Epithelial cell of esophagus (primary cell): Measurements from ENCODE around the gene MTMR12.
"Not testable (repeated sequence)": the region's sequence is repeated elsewhere in the genome, so short reads cannot be mapped to it uniquely, and the experiment has no call there.

ENCODE experiments used
- DNase-seq: peaks from one replicate; pipeline ENCODE4 v3.0.0; 2010; ENCODE audit warnings: low read depth
- H3K4me3 ChIP-seq: 2 replicates; pipeline ENCODE4 v1.5.1; 2011; ENCODE audit warnings: mild to moderate bottlenecking, low read length, control low read depth
- TF ChIP-seq, protein P1 (sequence below): IDR thresholded peaks from 2 replicates; pipeline ENCODE4 v1.5.1; 2011; ENCODE audit warnings: low read depth, mild to moderate bottlenecking, low read length, control low read depth, inconsistent platforms; ENCODE audit not compliant: insufficient read depth; ENCODE audit errors: missing control alignments

Gene MTMR12

DNA sequence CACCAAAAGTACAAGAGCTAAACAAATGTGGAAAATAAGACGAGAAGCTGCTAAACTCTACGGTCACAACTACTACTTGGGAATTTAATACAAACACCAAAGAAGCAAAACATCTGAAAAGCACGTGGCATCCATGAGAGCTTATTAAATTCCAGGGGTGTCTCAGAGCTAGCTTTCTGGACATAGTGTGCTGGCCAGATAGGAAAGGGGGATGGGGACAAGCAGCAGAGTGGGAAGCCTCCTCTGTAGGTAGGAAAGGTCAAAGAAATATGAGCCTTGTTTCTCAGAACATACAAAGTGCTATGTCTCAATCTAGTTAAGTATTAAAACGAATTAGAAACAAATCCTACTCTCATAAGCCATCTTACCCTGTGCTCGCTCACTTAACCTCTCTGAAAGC is 87.3 kb downstream of the MTMR12 start:
- TF ChIP-seq, protein P1, sequence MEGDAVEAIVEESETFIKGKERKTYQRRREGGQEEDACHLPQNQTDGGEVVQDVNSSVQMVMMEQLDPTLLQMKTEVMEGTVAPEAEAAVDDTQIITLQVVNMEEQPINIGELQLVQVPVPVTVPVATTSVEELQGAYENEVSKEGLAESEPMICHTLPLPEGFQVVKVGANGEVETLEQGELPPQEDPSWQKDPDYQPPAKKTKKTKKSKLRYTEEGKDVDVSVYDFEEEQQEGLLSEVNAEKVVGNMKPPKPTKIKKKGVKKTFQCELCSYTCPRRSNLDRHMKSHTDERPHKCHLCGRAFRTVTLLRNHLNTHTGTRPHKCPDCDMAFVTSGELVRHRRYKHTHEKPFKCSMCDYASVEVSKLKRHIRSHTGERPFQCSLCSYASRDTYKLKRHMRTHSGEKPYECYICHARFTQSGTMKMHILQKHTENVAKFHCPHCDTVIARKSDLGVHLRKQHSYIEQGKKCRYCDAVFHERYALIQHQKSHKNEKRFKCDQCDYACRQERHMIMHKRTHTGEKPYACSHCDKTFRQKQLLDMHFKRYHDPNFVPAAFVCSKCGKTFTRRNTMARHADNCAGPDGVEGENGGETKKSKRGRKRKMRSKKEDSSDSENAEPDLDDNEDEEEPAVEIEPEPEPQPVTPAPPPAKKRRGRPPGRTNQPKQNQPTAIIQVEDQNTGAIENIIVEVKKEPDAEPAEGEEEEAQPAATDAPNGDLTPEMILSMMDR = no peak
- DNase-seq = no peak
- H3K4me3 ChIP-seq = no peak overlapping the region

- TF ChIP-seq, protein P1 = no peak
- DNase-seq = peak; percentile 48
- H3K4me3 ChIP-seq = no peak overlapping the region
Observed at GRCh38 chr5:32223972-32224609, 88.6 kb downstream of the MTMR12 start.

DNA sequence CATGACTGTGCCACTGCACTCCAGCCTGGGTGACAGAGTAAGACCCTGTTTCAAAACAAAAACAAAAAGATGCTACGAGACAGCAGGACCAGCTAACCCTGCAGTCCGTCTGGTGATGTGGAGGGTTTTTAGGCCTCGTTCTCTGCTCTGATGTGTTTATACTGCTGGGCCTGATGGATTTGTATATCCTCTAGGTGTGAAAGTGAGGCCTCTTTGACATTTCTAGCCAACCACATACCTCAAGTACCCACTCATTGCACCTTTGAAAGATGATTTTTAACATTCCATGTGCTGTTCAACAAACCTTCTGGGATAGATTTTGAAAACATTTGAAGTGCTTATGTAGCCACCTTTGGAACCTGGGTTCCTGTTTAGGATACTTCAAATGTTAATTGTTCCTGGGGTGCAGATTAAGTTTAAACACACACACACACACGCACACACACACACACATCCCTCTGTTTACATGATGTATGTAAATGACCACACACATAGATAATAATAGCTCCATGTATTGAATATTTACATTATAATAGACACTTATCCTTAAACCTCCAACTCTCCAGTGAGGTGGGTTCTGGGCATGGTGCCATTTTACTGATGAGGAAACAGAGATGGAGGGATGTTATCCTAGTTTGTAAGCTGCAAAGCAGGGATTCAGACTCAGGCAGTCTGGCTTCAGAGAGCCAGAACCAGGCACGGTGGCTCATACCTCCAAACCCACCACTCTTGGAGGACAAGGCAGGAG is 89.8 kb downstream of the MTMR12 start:
- DNase-seq = no peak
- no peak overlapping the region for H3K4me3 ChIP-seq
- TF ChIP-seq, protein P1 = no peak

- no peak overlapping the region for H3K4me3 ChIP-seq
- TF ChIP-seq, protein P1 = no peak
- peak; percentile 19 for DNase-seq
Observed at GRCh38 chr5:32217886-32218396, 94.8 kb downstream of the MTMR12 start.

DNA sequence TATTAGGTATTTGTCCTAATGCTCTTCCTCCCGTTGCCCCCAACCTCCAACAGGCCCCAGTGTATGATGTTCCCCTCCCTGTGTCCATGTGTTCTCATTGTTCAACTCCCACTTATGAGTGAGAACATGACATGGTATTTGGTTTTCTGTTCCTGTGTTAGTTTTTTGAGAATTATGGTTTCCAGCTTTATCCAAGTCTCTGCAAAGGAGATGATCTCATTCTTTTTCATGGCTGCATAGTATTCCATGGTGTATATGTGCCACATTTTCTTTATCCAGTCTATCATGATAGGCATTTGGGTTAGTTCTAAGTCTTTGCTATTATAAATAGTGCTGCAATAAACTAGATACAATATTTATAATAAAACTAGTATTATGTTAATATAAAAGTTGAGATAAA is 98.4 kb downstream of the MTMR12 start:
- DNase-seq, H3K4me3 ChIP-seq: not testable (repeated sequence)

DNA sequence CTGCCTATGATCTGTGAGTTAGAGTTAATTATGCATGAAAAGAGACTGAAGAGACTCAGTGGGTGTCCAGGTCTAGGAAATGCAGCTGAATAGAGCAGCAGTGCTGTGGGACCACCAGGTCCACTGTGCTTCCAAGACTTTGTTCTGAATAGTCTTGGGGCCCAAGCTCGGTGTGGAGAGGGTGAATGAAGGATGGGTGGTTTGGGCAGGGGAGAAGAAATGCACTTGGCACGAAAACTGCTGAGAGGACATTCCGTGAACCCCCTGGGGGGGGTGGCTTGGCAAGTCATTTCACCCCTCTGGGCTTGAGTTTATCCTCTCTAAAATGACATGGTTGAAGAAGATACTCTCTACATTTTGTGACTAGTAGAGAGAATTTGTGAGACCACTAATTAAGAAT is 102.6 kb downstream of the MTMR12 start:
- H3K4me3 ChIP-seq = no peak overlapping the region
- TF ChIP-seq, protein P1 = no peak
- no peak for DNase-seq

DNA sequence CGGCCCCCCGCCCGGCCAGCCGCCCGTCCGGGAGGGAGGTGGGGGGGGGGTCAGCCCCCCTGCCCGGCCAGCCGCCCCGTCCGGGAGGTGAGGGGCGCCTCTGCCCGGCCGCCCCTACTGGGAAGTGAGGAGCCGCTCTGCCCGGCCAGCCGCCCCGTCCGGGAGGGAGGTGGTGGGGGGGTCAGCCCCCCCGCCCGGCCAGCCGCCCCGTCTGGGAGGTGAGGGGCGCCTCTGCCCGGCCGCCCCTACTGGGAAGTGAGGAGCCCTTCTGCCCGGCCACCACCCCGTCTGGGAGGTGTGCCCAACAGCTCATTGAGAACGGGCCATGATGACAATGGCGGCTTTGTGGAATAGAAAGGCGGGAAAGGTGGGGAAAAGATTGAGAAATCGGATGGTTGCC is 103.9 kb downstream of the MTMR12 start:
- H3K4me3 ChIP-seq, DNase-seq: not testable (repeated sequence)

GRCh38 chr5:32207355-32207634 is 105.4 kb downstream of the MTMR12 start:
- TF ChIP-seq, protein P1 = no peak
- DNase-seq = no peak

More at GRCh38 chr5:32207355-32207634, 105.4 kb downstream of the MTMR12 start:
- no peak overlapping the region for H3K4me3 ChIP-seq
